GM19395 (cell line): ENCODE results near the gene AP2A2.
"Not testable (repeated sequence)": the region's sequence is repeated elsewhere in the genome, so short reads cannot be mapped to it uniquely, and the experiment has no call there.

Source experiments
- ATAC-seq: cut with Tn5 transposase; IDR thresholded peaks from one replicate; pipeline ENCODE4 v1.9.1; 2021; ENCODE audit warnings: mild to moderate bottlenecking, moderate library complexity; ENCODE audit not compliant: unreplicated experiment

AP2A2 gene

DNA sequence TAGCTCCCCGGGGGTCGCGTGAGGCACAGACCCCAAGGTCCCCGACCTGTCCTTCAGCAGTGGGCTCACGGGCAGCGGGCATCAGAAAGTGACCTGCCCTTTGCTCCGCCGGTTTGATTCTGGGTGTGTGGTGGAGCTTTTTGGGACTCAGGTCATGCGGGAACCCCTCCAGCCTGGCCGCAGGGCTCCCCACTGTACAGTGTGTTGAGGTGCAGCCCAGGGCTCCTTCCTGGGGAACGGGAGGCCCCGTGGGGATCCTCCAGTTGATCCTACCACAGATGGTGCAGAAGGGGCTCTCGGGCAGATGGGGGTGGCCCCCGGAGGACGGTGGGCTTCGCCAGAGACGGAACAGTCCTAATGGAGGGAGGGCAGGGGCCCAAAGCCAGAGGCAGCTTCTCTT lies 86.6 kb downstream of the AP2A2 start:
- no peak for ATAC-seq

DNA sequence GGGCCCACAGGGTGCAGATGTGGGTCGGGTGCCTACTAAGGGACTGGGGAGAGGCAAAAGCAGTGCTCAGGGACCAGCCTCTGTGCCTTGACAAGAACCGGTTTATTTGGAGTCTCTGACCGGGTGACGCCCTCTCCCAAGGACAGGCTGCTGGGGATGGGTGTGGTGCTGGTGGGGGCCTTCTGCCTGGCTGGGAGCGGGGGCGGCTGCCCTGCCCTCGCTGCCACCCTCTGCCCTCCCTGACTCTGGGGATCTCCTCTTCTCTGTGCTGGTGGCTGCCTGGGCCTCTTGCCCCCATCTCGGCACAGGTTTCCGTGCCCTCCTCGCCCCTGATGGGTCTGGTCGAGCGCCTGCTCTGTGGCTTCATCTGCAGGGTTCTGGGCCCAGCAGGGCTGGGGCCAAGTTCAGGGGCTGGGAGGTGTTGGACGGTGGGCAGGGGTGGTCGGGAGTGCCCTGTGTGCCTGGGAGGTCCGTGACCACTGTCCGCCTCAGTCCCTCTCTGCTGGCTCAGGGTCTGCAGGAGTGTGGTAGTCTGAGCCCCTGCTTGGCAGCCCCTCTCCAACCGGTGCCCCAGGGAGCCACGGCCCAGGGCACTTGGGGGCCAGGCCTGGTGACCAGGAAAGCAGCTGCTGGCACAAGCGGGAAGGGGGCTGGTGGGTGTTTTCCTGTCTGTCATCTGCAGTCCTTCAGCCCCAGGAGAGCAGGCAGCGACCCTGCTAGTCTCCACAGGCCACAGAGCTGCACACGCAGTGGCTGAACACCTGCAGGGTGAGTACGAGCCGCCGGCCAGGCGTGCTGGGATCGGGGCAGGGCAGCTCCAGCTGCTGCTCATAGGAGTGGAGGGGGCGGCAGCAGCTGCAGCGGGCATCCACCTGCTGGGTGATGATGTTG lies 87.3 kb downstream of the AP2A2 start:
- no peak for ATAC-seq

DNA sequence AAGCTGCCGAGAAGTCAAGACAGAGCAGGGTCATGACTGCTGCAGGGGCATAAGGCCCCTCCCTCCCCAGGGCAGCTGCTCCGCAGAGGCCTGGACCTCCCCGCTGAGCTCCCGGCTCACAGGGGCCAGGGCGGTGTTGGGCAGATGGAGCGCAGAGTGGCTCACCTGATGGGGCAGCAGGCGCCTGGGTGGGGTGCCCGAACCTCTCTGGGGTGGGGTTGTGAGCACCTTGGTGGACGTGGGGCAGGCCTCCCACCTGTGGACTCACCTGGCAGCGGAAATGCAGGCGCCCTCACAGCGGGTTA lies 87.9 kb downstream of the AP2A2 start:
- ATAC-seq, result no peak

DNA sequence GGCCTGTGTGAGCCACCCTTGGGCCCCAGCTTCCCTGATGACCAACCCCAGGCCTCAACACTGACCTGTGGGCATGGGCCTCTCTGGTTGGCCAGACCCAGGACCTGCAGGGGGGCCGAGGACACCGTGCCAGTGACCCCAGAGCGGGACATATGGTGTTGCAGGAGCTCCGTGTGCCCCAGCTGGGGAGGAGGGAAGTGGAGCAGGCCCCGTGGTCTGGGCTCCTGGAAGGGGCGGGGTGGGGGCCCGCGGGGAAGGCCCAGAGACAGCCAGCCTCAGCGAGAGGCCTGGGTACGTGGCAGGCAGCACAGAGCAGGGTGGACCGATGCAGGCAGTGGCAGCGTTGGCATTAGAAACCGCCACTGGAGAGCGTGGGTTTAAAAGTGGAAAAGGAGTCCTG lies 88.6 kb downstream of the AP2A2 start:
- no peak for ATAC-seq

DNA sequence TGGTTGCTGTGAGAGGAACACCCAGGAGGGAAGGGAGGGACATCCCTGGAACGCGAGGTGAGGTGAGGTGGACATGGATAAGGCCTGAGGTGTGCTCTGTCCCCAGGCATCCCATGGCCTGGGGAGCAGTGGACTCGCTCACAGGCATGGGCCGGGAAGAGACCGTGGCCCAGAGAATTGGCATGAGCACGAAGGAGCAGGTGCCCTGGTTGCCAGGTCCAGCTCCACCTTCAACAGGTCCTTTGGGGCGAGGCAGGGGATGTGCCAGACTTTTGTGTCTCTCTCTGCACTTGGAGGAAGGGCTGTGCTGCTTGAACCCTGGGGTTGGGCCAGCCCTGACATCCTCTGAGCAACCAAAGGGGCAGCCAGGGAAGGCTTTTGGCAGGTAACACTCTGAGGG lies 89.4 kb downstream of the AP2A2 start:
- ATAC-seq, result no peak

DNA sequence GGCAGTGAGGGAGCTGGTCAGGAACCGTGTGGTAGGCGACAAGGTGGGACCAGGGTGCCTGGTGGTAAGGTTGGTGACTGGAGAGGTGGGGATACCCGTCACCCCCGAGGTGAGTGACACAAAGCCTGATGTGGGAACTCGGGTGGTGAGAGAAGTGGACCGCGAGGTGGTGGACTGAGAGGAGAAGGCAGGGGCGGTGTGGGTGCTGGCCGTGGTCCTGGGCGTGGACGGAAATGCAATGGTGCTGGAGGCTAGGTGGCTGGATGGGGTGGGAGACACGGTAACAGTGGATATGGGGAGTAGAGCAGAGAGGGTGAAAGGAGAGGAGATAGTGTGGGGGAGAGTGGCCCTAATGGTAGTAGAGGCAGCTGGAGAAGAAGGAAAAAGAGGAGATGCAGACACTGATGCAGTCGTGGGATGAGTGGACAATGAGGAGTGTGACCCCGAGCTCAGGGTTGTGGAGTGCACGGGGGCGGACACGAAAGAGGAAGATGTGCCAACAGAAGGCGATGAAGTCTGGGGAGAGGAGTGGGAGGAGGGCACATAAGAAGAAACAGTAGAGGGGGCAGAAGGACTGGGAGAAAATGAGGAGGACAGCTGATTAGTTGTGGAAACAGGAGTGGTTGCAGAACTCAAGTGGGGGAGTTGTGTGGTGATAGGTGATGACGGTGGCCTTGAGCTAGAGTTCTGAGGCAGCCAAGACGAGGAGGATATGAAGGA lies 90.3 kb downstream of the AP2A2 start:
- no peak for ATAC-seq

DNA sequence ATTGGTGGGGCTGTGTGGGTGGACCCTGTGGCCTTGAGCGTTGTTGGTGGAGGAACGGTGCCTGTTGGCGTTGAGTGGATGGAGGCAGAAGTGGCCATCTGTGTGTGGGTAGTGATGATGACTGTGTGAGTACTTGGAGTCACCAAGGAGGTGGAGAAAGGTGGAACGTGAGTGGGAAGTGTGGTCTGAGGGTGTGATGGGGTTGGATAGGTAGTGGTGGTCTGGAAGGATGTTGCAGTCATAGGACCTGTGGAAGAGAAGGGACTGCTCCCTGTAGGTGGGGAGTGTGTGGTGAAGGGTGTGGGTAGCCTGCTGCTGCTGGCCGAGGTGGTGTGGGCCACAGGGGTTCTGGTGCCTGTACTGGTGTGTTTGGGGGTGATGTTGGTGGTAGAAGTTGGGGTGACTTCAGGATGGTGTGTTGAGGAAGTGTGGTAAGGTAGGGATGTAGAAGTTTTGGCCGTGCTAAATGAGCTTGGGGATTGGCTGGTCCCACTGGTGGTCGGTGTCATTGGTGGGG lies 91.0 kb downstream of the AP2A2 start:
- ATAC-seq, result not testable (repeated sequence)

DNA sequence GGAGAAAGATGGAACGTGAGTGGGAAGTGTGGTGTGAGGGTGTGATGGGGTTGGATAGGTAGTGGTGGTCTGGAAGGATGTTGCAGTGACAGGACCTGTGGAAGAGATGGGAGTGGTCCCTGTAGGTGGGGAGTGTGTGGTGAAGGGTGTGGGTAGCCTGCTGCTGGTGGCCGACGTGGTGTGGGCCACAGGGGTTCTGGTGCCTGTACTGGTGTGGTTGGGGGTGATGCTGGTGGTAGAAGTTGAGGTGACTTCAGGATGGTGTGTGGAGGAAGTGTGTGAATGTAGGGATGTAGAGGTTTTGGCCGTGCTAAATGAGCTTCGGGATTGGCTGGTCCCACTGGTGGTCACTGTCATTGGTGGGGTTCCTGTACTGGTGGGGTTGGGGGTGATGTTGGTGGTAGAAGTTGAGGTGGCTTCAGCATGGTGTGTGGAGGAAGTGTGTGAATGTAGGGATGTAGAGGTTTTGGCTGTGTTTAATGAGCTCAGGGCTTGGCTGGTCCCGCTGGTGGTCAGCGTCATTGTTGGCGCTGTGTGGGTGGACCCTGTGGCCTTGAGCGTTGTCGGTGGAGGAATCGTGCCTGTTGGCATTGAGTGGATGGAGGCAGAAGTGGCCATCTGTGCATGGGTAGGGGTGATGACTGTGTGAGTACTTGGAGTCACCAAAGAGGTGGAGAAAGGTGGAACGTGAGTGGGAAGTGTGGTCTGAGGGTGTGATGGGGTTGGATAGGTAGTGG lies 91.8 kb downstream of the AP2A2 start:
- no peak for ATAC-seq

DNA sequence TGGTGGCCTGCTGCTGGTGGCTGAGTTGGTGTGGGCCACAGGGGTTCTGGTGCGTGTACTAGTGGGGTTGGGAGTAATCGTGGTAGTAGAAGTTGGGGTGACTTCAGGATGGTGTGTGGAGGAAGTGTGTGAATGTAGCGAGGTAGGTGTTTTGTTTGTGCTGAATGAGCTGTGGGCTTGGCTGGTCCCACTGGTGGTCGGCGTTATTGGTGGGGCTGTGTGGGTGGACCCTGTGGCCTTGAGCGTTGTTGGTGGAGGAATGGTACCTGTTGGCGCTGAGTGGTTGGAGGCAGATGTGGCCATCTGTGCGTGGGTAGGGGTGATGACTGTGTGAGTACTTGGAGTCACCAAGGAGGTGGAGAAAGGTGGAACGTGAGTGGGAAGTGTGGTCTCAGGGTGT lies 92.4 kb downstream of the AP2A2 start:
- ATAC-seq, result no peak

DNA sequence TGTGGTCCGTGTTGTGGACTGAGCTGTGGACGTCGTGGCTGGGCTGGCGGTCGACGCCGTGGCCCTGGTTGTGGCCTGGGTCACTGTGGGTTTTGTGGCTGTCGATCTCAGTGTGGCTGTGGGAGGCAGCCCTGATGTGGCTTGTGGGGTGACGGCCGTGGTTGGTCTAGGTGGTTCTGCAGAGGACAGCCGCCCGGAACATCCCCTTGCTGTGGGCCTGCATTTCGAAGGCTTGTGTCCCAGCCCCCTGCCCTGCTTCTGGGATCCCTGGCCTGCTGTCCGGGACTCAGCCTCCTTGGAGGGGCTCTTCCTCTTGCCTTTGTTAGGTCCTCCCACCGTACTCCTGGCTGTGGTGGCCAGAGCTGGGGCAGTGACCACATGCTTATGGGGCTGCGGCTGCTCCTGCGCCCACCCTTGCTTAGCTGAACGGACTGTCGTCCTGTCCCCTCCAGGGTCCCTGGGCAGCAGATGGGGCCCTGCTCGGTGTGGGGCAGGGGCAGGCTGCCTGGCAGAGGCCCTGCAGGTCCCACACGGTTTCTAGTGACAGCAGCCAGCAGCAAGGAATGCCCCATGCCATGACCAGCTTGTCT lies 93.7 kb downstream of the AP2A2 start:
- ATAC-seq, result no peak

DNA sequence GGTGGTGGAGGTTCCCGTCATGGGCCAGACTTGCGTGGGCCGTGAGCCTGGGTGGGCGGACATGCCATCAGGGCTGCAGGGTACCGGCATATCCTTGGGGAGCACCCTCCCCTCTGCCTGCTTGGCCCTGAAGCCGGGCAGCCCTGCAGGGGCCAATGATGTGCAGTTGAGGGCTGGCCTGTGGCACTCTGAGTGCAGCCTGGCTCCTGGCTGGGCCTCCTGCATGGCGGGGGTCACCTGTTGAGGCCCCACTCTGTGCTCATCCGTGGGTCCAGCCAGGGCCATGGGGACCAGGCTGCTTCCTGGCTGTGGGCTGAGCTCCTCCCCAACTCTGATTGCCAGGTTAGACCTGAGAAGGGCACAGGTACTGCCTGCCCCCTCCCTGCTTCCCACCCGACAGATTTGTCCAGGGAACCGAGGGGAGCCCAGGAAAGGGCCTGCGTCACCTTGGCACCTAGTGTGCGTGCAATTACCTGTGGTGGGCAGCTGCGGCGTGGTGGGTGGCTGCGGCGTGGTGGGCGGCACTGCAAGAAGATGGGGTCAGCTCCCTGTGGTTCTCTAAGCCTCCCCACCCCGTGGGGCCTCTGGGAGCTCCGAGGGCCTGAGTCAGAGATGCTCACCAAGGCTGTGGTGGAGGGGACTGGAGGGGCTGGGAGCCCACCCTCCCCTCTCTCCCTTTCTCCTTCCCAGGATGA lies 94.7 kb downstream of the AP2A2 start:
- no peak for ATAC-seq

DNA sequence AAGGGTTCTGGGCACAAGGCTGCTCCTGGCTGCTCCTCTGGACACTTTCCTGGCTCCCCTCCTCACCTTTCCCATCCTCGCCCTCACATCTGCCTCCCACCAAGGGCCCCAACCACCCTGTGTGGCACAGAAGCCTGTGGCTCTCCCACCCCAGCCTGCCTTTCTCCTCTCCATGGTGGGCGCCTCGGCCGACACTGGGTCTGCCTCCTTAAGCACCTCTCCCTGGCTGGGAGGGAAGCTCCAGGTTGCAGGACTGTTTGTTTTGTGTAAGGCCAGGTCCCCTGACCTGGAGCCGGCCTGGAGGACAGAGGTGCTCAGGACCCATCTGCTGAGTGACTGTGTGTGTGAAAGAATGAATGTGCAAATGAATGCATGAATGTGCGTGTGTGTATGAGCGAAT lies 96.7 kb downstream of the AP2A2 start:
- no peak for ATAC-seq

DNA sequence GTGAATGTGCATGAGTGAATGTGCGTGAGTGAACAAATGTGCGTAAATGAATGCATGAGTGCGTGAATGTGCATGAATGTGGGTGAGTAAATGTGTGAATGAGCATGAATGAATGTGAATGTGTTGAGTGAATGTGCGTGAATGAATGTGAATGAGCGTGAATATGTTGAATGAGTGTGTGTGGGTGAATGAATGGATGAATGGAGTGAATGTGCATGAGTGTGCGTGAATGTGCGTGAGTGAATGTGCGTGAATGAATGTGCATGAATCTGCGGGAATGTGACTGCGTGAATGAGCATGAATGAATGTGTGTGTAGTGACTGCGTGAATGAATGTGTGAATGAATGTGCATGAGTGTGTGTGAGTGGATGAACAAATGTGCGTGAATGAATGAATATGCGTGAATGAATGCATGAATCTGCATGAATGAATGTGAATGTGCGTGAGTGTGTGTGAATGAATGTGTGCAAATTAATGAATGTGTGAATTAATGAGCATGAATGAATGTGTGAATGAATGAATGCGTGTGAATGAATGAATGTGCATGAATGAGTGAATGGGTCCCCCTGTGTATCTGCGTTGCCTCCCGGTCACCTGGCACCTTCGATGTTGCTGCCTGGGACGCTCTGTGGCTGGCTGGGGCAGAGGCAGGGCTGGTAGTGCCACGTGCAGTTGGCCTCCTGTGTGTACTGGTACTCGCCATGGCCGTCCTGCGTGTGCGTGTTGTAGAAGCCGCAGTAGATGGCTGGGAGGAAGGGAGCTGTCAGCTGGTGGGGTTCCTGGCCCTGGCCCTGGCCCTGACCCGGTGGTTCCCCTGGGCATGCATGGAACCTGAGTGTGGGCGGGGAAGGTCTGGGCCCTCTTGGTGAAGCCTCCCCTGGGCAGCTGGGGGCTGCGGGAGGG lies 97.5 kb downstream of the AP2A2 start:
- ATAC-seq, result no peak

DNA sequence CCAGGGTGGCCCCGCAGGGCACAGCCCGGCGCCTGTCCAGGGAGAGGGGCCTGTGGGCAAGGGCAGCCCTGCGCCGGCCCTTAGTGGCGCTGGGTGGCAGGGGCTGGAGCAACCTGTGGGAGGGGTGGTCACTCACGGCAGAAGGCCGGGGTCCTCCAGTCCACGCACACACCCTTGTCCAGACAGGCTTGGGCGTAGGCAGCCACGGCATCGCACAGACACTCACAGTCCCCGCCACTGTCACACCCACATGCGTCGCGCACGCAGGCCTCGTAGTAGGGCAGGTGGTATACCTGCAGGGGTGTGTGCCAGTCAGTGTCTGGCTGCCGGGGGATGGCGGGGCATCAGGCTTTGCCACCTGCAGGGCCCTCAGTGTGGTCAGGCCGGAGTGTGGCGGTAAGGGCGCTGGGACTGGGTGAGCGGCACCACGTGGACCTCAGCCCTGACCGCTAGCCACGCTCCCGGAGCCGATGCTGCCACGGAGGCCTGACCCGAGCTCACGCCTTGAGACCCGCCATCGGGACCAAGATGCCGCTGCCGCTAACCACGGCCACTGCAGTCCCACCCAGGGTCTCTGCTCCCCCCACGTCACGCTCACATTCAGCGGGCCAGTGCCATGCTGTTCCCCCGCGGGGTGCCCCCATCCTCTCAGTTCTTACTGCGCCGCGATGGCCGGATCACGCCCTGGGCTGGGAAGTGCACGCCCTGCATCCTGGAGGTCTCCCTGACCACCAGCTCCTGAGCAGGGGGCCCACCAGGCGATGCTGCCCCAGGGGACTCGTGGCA lies 98.3 kb downstream of the AP2A2 start:
- no peak for ATAC-seq

DNA sequence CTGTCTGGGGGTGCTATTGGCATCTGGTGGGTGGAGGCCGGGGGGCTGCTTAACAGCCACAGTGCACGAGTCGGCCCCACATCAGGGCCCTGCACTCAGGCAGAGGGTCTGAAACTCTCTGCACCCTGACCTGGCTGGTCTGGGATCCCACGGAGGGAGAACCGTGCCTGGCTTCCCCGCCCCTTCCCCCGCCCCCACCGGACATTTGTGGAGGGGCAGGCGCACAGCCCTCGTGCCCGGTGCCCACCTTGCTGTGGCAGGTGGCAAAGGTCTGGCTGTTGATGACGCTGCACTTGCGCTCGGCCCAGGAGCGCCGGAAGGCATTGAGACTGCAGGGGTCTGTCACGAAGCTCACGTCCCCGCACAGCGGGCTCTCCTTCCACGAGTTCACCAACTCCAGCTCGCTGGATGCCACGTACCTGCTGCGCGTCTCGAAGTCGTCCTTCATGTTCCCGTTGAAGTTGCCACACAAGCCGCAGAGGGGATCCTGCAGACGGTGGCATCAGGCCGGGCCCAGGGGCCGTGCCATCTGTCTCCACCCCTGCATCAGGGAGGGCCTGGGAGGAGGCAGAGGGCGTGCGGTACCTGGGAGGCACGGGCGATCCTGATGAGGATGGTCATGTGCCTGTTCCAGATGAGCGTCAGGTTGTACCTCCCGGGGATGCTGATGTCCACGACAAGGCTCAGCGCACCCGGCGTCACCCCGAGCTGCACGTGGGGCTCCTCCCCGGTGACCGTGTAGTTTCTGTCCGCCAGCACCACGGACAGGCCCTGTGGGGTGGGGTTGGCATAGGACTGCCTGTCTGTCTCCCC lies 99.1 kb downstream of the AP2A2 start:
- ATAC-seq, result no peak

DNA sequence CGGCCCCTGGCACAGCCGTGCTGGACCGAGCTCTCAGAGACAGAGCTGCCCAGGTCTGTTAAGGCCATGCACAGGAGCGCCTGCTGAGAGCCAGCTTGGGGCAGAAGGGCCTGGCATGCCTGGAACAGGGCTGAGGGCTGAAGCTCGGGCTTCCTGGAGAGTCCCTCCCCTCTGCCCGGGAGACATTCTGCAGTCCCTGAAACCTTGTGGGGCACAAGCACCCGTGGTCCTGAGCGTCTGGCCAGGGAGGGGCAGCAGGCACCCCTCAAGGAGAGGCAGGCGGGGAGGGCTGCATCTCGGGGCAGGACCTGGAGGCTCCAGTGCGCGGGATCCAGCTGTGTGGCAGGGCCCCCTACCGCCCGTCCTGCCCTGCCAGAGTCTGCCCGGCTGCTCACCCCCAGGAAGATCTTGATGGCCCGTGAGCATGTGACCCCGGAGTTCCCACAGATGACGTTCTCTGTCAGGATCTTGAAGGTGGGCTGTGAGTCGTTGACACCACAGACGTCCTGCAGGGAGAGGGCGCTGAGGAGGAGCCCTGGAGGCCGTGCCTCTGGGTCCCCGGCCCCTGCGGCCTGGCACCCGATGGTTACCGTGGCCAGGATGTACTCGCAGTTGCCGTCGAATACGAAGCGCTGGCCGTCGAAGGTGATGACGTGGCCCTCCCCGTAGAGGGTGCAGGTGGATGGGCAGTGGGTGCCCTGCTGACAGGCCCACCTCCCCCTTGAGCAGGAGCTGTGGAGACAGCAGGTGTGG lies 99.9 kb downstream of the AP2A2 start:
- ATAC-seq, result no peak

DNA sequence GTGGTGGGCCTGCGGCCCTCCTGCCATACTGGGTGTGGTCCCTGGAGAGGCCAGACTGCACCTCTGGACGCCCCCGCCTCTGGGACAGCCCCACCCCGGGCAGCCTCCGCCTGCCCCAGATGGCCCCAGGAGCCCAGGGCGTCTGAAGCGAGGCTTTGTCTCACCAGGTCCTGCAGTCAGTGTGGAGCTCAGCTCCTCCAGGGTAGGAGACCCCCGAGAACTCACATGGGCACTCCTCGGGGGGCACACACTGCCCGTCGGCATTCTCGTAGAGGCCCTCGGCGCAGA lies 100.4 kb downstream of the AP2A2 start:
- no peak for ATAC-seq
